ENCODE measurements around the gene SNAP23.

SNAP23 gene

GRCh38 chr15:42483677-42484076 is 11.8 kb upstream of the SNAP23 start:
- H3K27ac ChIP-seq, result no peak overlapping the region
- TF ChIP-seq ZFX (IDR thresholded peaks at IDR 0.05), result no peak

DNA sequence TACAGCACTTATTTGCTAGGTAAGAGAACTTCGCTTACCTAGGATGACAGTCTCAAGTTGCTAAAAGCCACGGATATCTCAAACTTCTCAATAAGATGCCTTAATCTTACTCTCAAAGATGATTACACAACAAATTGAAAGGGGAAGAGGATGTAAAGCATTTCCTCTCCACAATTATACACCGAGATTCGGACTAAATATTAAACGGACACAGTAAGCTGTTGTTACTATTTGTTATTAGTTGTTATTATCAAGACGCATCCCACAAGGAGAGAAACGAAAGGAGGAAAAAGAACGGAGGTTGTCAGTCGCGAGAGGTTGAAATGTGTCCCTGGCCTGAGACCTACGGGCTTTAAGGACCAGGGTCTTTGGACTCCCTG is 5.2 kb upstream of the SNAP23 start:
- peak overlapping the region; percentile 75 for H3K27ac ChIP-seq
- no peak for TF ChIP-seq CTCF (conservative IDR thresholded peaks at IDR 0.05)
- TF ChIP-seq ZFX (IDR thresholded peaks at IDR 0.05), result no peak

- TF ChIP-seq ZFX (IDR thresholded peaks at IDR 0.05) (peak; percentile 47), CTCF (conservative IDR thresholded peaks at IDR 0.05) (no peak)
- H3K27ac ChIP-seq, result peak within 1 kb of the TSS; percentile 75
Observed at GRCh38 chr15:42490671-42491538, 4.5 kb upstream of the SNAP23 start, which contains the start of gene ZNF106. ZNF106 (minus strand) TSS chr15:42491141; CDS start chr15:42472289, 18,852 bp downstream.

DNA sequence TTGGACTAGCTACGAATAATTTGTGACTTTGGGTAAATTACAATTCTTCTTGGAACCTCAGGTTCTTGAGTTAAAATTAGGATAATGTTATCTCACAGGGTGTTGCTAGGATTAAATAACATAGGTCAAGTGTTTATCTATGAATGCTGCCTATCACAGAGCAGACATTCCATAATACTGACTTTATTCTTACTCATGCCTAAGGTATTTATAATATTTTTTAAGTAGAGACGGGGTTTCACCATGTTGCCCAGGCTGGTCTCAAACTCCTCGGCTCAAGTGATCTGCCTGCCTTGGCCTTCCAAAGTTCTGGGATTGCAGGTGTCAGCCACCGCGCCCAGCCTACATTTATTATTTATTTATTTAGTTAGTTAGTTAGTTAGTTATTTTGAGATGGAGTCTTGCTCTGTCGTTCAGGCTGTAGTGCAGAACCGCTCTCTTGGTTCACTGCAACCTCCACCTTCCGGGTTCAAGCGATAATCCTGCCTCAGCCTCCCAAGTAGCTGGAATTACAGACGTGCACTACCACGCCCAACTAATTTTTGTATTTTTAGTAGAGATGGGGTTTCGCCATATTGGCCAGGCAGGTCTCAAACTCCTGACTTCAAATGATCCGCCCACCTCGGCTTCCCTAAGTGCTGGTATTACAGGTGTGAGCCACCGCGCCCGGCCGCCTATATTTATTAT is 3.8 kb upstream of the SNAP23 start:
- TF ChIP-seq ZFX (IDR thresholded peaks at IDR 0.05), result no peak
- TF ChIP-seq CTCF (conservative IDR thresholded peaks at IDR 0.05), result no peak
- H3K27ac ChIP-seq, result peak overlapping the region; percentile 75

GRCh38 chr15:42493679-42494078 is 1.8 kb upstream of the SNAP23 start:
- H3K27ac ChIP-seq, result no peak overlapping the region
- TF ChIP-seq CTCF (conservative IDR thresholded peaks at IDR 0.05) (no peak), ZFX (IDR thresholded peaks at IDR 0.05) (no peak)

- peak overlapping the region; percentile 79 for H3K27ac ChIP-seq
Observed at GRCh38 chr15:42494998-42495360, 455 bp upstream of the SNAP23 start.

More at GRCh38 chr15:42494998-42495360, 455 bp upstream of the SNAP23 start:
- no peak for TF ChIP-seq ZFX (IDR thresholded peaks at IDR 0.05)
- TF ChIP-seq CTCF (conservative IDR thresholded peaks at IDR 0.05), result no peak

Measured in C4-2B (cell line).